ENCODE measurements around the gene SFR1. TPM values are rescaled to one million over a fixed set of nuclear protein-coding genes. Genes with fewer than 3 reads are reported as not detected.

Gene SFR1
- polyA plus RNA-seq, 1 donor: 5.9 TPM

DNA sequence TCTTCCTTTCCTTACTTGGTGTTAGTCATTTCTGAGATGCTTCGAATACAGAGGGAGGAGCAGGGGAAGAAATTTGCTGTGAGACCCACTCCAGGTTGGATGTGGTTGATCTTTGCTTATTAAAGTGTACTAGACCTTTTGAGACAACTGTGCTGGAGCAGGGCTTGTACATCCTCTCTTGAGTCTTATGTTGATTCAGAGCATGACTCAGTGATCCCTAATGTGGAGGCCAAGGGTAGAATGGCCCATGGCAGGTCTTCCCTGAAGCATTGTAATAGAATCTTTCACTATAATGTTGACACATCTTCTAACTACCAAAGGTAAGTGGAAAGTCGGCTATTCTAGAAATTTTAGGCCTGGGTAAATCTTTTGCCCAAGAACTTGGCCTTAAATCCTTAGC lies 17.0 kb upstream of the SFR1 start:
- DNase-seq (ENCODE audit: low read depth): no peak

DNA sequence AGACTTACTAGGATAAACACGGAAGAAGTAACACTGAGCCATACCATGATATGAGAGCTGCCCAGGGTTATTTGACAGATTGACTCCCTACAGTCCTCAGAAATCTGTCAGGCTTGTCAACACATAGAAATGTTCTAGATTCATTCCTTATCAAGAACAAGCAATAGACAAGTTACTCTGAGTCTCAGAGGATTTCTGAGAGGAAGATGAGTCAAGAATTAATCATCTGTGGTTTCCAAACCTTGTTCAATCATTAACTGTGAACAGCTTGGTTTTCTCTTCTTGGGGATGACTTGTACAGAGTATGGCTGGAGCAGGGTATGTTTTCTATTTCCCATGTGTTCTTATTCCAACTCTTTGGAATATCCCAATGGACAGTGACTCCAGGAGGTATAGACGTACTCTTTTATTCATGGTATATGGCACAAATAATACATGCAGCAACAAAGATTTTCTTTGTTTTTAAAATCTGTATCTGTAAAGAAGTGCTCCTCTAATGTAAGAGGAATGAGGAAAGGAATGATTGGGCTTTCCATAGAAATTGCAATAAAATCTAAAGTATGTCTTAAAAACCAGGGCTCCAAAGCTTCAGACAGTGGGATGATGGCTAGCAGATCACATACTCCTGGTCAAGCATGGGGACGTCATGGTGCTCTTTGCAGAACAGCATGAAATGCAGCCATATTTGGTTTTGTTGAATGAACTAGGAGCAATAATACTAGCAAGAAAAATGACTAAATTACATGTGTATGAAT lies 11.9 kb upstream of the SFR1 start:
- no peak for DNase-seq (ENCODE audit: low read depth)

- no peak for DNase-seq (ENCODE audit: low read depth)
These were observed 8.5 kb upstream of the SFR1 start for GRCh38 chr10:104113376-104113956.

DNA sequence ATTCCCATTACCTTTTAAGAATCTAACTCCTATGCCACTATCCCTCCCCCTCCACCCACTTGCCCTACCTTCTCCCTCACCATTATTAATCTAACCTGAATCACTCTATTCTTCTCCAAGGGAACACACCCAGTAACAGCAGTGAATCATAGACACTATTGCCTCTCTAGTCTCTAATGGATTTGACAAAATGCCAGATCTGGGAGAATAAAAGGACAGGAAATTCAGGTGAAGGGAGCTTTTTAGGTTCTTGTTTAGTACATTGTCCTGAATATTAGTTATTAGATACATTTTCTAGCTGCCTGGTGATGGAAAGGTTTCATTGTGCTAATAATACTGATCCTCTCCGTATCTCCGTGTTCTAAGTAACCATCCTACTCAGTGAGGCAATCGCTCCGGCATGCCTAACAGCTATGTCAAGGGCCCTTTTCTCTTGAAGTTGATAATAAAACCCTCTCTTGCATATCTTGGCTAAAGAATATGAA lies 4.1 kb upstream of the SFR1 start:
- no peak for DNase-seq (ENCODE audit: low read depth)

DNA sequence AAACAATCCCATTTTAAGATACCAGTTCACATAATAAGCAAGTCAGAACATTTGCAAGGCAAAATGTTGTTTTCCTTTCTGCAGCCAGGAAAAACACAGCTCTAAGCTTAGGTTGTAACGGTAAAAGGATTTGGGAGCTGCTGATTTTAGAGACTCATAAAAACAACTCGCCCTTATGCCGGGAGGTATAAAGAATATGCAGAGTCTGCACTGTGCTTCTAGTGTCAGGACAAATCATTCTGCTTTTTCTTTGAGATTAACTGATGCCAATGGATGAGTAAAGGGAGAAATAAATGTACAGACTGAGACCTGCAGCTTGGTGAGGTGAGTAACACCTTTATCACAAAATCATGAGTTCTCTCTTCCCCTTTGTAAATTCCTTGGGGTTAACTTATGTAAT lies 2.0 kb upstream of the SFR1 start:
- DNase-seq (ENCODE audit: low read depth): no peak

GRCh38 chr10:104120512-104120902 lies 1.5 kb upstream of the SFR1 start:
- DNase-seq (ENCODE audit: low read depth): no peak

DNA sequence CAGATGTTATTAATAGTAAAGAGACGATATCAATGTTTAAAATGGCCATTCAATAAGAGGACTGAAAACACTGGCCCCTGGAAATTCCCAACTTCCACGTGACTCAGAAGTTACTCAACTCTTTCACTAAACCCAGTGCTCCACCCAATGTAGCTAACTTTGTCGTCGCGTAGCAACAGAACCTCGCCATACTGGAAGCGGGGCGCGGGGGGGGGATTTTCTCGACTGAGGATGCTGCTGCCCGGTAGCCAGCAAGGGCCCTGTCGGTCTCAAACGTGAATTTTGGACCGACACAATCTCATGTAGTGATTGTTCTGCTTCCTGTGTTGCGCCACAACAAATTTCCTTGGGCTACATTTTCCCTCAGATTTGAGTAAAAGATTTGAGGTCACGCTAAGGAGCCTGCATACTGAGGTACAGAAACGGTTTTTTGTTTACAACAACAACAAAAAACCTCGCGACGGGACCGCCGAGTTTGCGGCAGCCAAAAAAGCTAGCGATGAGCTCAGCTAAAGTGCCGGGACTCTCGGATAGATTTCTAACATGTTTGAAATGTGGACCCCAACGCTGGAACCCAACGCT lies 977 bp upstream of the SFR1 start:
- peak; percentile 90 for DNase-seq (ENCODE audit: low read depth)

GRCh38 chr10:104122225-104123107 lies 495 bp downstream of the SFR1 start:
- no peak for DNase-seq (ENCODE audit: low read depth)

- no peak for DNase-seq (ENCODE audit: low read depth)
These were observed 1.4 kb downstream of the SFR1 start for GRCh38 chr10:104123397-104123796.

DNA sequence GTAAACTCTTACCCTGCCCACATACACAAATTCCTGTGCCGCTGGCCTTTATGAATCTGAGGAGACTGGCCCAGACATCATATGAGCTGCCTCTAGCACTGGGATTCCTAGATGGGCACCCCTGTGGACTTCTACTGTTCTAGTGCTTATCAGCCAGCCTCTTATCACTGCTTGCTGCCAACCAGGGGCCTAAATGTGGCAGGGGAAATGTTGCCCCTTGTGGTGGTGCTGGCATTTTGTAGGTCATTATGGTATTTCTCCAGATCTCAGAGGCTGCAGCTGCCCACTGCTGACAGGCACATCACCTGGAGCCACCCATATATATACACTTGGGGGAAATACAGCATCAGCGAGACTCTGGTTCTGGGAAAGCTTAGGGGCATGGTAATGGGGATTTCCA lies 5.4 kb downstream of the SFR1 start:
- DNase-seq (ENCODE audit: low read depth): no peak

DNA sequence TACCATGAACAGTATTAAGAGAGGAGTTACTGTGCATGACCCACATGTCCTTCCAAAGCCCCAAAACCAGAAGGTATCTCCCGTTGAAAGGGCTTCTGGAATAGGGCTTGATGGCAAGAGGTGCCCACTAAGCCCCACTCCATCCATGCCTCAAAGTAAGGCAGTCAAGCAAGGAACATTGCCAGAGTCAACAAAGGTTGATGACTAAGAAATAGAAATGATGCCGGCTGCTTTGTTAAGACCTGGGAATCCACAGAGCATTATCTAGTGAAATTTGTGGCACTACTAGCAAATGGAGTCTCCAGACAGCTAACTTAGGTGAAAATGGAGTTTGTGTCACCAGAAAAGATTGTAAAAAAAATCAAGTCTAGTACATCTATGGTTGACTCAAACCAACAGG lies 6.2 kb downstream of the SFR1 start:
- no peak for DNase-seq (ENCODE audit: low read depth)

DNA sequence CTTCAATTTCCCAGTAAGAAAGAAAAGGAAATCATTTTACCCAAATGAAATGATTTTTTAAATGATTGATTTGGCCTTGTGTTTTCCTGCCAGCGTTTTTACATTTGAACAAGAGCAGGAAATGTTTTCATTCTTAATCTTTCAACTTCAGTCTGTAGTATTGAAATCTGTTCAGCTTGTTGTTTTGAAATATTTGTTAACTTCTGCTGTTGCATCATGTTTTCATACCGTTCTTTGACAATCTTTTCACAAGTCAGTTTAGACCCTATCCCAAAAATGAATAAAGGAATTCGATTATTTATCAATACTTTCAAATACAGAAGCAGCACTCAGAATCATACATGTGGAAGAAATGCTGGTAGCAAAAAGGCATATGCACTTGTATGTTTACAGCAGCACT lies 8.1 kb downstream of the SFR1 start:
- DNase-seq (ENCODE audit: low read depth): no peak

GRCh38 chr10:104138131-104138530 lies 16.2 kb downstream of the SFR1 start:
- DNase-seq (ENCODE audit: low read depth): no peak

GRCh38 chr10:104139221-104139620 lies 17.2 kb downstream of the SFR1 start:
- DNase-seq (ENCODE audit: low read depth): no peak

GRCh38 chr10:104142081-104142480 lies 20.1 kb downstream of the SFR1 start:
- DNase-seq (ENCODE audit: low read depth): no peak

GRCh38 chr10:104143829-104144228 lies 21.9 kb downstream of the SFR1 start:
- no peak for DNase-seq (ENCODE audit: low read depth)

- DNase-seq (ENCODE audit: low read depth): no peak
These were observed 23.0 kb downstream of the SFR1 start for GRCh38 chr10:104144931-104145330.

DNA sequence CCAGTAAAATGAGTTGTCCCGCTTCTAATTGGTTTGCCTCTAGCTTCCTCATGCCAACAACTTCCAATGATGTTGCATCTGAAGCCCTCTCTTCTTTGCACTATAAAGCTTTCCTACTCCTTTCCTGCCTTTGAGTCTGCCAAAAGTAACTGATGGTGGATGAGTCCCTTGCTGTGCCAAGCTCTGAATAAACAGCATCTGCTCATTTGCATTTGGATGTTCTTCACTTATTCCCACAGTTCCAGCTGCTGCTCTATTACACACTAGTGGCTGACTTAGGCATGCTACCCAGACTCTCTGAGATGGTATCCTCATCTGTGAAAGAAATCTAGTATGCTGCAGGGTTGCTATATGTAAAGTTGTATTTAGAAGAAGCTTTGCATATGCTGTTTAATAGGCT lies 24.9 kb downstream of the SFR1 start:
- DNase-seq (ENCODE audit: low read depth): no peak

GRCh38 chr10:104150139-104150538 lies 28.2 kb downstream of the SFR1 start:
- DNase-seq (ENCODE audit: low read depth): no peak

DNA sequence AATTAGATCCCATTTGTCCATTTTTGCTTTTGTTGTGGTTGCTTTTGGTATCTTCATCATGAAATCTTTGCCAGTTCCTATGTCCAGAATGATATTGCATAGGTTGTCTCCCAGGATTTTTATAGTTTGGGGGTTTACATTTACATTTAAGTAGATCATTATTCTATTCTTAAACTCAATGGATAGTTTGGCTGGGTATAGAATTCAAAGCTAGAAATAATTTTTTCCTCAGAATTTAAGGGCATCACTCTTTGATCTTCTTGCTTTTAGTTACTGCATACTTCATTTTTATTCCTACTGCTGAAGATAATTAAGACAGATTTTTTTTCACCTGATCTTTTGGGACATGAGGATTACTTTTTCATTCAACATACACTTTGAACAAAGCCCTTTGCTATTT lies 29.8 kb downstream of the SFR1 start:
- DNase-seq (ENCODE audit: low read depth): no peak

- DNase-seq (ENCODE audit: low read depth): no peak
These were observed 33.6 kb downstream of the SFR1 start for GRCh38 chr10:104155591-104155990.

DNA sequence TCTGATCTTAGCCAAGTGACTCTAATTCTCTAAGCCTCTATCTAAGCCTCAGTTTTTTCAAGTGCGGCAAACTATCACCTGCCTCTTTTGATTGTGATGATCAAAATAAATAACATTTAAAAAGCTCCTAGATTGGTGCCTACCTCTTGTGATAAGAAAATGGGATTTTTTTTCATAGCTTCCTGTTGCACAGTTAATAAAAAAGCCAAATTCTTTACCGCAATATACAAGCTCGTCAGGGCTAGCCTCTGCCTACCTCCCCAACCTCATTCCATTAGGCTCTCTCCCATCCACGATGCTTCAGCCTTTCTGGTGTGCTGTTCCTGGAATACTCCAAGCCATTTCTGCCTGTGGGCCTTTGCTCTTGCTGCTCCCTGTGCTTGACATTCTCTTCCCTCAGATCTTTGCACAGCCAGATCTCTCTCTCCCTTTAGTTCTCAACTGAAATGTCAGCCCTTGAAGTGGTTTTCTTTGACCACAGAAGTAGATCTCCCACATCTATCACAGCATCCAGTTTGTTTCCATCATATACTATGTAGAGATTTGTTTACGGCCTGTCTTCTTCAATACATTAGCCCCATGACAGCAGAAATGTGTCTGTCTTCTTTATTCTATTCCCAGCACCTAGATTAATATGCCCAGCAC lies 48.8 kb downstream of the SFR1 start:
- DNase-seq (ENCODE audit: low read depth): no peak
